WI38 (cell line): ENCODE measurements around the gene PRKCZ.

Experiments
- H3K4me3 ChIP-seq: 2 replicates; pipeline ENCODE4 v1.5.1; 2011; ENCODE audit warnings: low read depth, mild to moderate bottlenecking, control low read depth, low read length
- CTCF ChIP-seq: IDR thresholded peaks from 2 replicates; pipeline ENCODE4 v1.5.1; 2012; ENCODE audit warnings: low read depth, mild to moderate bottlenecking, control low read depth, low read length

Gene PRKCZ

GRCh38 chr1:2081326-2081885 is 31.2 kb downstream of the PRKCZ start:
- no peak overlapping the region for H3K4me3 ChIP-seq
- no peak for TF ChIP-seq CTCF

GRCh38 chr1:2082064-2082463 is 31.9 kb downstream of the PRKCZ start:
- TF ChIP-seq CTCF: no peak
- H3K4me3 ChIP-seq: no peak overlapping the region

GRCh38 chr1:2083666-2084065 is 33.5 kb downstream of the PRKCZ start:
- H3K4me3 ChIP-seq: no peak overlapping the region
- TF ChIP-seq CTCF: no peak

- no peak overlapping the region for H3K4me3 ChIP-seq
- TF ChIP-seq CTCF: no peak
These were observed 34.1 kb downstream of the PRKCZ start for GRCh38 chr1:2084306-2084705.

GRCh38 chr1:2085080-2085479 is 34.9 kb downstream of the PRKCZ start:
- H3K4me3 ChIP-seq: no peak overlapping the region
- TF ChIP-seq CTCF: no peak

GRCh38 chr1:2086446-2087078 is 36.4 kb downstream of the PRKCZ start:
- H3K4me3 ChIP-seq: no peak overlapping the region
- no peak for TF ChIP-seq CTCF

GRCh38 chr1:2087766-2088165 is 37.6 kb downstream of the PRKCZ start:
- H3K4me3 ChIP-seq: no peak overlapping the region
- TF ChIP-seq CTCF: no peak
